Measurements from ENCODE around the gene PIH1D2. TPM values are rescaled to one million over a fixed set of nuclear protein-coding genes. Genes with fewer than 3 reads are reported as not detected.
A peak's percentile ranks its signal among the peaks of the same experiment; 100 is the strongest.
"Not testable (repeated sequence)": the region's sequence is repeated elsewhere in the genome, so short reads cannot be mapped to it uniquely, and the experiment has no call there.

The PIH1D2 gene
- total RNA-seq, 1 donor from 2014 or later: 0.12 TPM

GRCh38 chr11:112042161-112042960 lies 31.5 kb downstream of the PIH1D2 start:
- DNase-seq (ENCODE audit: low read depth): no peak
- no peak for TF ChIP-seq CTCF (conservative IDR thresholded peaks at IDR 0.05; ENCODE audit: low read depth, low read length)
- H3K4me3 ChIP-seq (ENCODE audit: low read depth, low read length): no peak overlapping the region

- no peak for TF ChIP-seq CTCF (conservative IDR thresholded peaks at IDR 0.05; ENCODE audit: low read depth, low read length)
- no peak for DNase-seq (ENCODE audit: low read depth)
- H3K4me3 ChIP-seq (ENCODE audit: low read depth, low read length): no peak overlapping the region
These were observed 36.3 kb downstream of the PIH1D2 start for GRCh38 chr11:112037527-112037926.

- no peak for DNase-seq (ENCODE audit: low read depth)
- H3K4me3 ChIP-seq (ENCODE audit: low read depth, low read length): no peak overlapping the region
- TF ChIP-seq CTCF (conservative IDR thresholded peaks at IDR 0.05; ENCODE audit: low read depth, low read length): no peak
These were observed 39.9 kb downstream of the PIH1D2 start for GRCh38 chr11:112033902-112034301.

- no peak overlapping the region for H3K4me3 ChIP-seq (ENCODE audit: low read depth, low read length)
- DNase-seq (ENCODE audit: low read depth): no peak
- no peak for TF ChIP-seq CTCF (conservative IDR thresholded peaks at IDR 0.05; ENCODE audit: low read depth, low read length)
These were observed 44.4 kb downstream of the PIH1D2 start for GRCh38 chr11:112029460-112029859.

GRCh38 chr11:112026784-112027410 lies 46.9 kb downstream of the PIH1D2 start:
- H3K4me3 ChIP-seq (ENCODE audit: low read depth, low read length); DNase-seq (ENCODE audit: low read depth): not testable (repeated sequence)

- TF ChIP-seq CTCF (conservative IDR thresholded peaks at IDR 0.05; ENCODE audit: low read depth, low read length): no peak
- no peak for DNase-seq (ENCODE audit: low read depth)
- peak overlapping the region; percentile 71 for H3K4me3 ChIP-seq (ENCODE audit: low read depth, low read length)
These were observed 48.1 kb downstream of the PIH1D2 start for GRCh38 chr11:112025707-112026106.

- TF ChIP-seq CTCF (conservative IDR thresholded peaks at IDR 0.05; ENCODE audit: low read depth, low read length): no peak
- no peak for DNase-seq (ENCODE audit: low read depth)
- H3K4me3 ChIP-seq (ENCODE audit: low read depth, low read length): peak within 1 kb of the TSS; percentile 71
These were observed 48.8 kb downstream of the PIH1D2 start, which contains the start of gene DLAT for GRCh38 chr11:112024773-112025678. Gene DLAT, plus strand, starts transcription at chr11:112025408. Its CDS starts 65 bp downstream, at chr11:112025473.

Measured in epithelial cell of proximal tubule (primary cell).